ENCODE data around the gene PTGER1.
A peak's percentile ranks its signal among the peaks of the same experiment; 100 is the strongest.

Gene PTGER1

DNA sequence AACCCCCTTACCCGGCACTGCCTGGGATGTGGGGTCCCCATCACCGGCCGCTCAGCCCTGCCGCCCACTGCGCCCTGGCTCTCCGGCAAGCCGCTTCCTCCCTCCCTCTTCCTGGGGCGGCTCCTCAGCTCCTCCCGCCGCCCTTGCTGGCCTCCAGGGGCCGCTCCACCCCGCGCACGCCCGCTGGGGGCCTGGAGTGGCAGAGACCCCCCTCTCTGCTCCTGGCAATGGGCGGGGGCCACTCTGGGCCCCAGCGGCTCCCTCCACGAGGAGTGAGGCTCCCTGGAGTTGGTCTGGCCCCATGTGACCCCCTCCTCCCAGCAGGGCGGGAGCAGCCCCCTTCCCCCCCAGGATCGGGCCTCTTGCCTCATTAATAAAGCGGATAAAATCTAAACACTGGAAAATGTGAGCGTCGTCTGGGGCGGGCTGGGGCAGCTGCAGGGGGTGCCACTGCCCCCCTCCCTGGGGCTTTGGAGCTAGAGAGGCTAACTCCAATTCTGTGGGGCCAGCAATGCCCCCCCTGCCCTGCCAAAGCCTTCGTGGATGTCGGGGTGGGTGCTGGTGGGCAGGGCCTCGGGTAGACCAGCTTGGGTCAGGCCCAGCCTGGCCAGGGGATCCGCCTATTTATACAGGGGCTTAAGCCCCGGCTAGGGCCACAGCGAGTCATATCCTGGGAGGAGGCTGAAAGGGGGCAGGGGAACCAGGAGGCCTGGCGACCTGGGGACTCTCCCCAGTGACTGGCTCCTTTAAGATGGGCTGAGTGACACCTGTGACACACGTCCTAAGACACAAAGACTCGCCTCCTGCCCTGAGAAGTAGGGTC lies at the start of gene PTGER1:
PTGER1 (minus strand) TSS at position 104 of the 823 bp plus-strand sequence. CDS start 1,034 bp downstream, outside the sequence.
- peaks cover 15 to 18% of the 10 kb centered on the region in 2 donors for H3K27me3 ChIP-seq (ENCODE audit: control insufficient read depth in 1 of 2, insufficient read depth in 2 of 2, low read length in 2 of 2)
- no peak within 1 kb of the TSS for H3K4me3 ChIP-seq (ENCODE audit: low read depth in 1 of 2, low read length in 2 of 2)
- H3K9ac ChIP-seq (ENCODE audit: low read depth in 1 of 2, low read length in 2 of 2): no peak within 1 kb of the TSS
- H3K36me3 ChIP-seq (ENCODE audit: control insufficient read depth in 1 of 2, insufficient read depth in 2 of 2, low read length in 2 of 2): peaks cover 7 to 22% of the 10 kb centered on the region in 2 donors
- no peak within 1 kb of the TSS for H3K27ac ChIP-seq (ENCODE audit: low read depth, low read length)
- peaks cover 6 to 12% of the 10 kb centered on the region in 2 donors for H3K4me1 ChIP-seq (ENCODE audit: control insufficient read depth in 1 of 2, insufficient read depth in 2 of 2, low read length in 2 of 2)
- no peaks in the 10 kb centered on the region for H3K9me3 ChIP-seq (ENCODE audit: control insufficient read depth in 1 of 2, low read length in 2 of 2)

- Histone ChIP-seq H3K36me3 (ENCODE audit: control insufficient read depth in 1 of 2, insufficient read depth in 2 of 2, low read length in 2 of 2) (peaks cover 0 to 8% of the 10 kb centered on the region in 2 donors), H3K27ac (ENCODE audit: low read depth, low read length) (no peak overlapping the region)
Measured at GRCh38 chr19:14520543-14520942, 45.4 kb upstream of the PTGER1 start.

GRCh38 chr19:14519860-14520407 lies 44.8 kb upstream of the PTGER1 start:
- H3K4me3 ChIP-seq (ENCODE audit: low read depth in 1 of 2, low read length in 2 of 2): no peak overlapping the region
- peaks cover 35 to 42% of the 10 kb centered on the region in 2 donors for H3K4me1 ChIP-seq (ENCODE audit: control insufficient read depth in 1 of 2, insufficient read depth in 2 of 2, low read length in 2 of 2)
- H3K9ac ChIP-seq (ENCODE audit: low read depth in 1 of 2, low read length in 2 of 2): peak overlapping the region in 1 of 2 donors; percentile 3
- H3K27ac ChIP-seq (ENCODE audit: low read depth, low read length): no peak overlapping the region
- no peaks in the 10 kb centered on the region for H3K9me3 ChIP-seq (ENCODE audit: control insufficient read depth in 1 of 2, low read length in 2 of 2)
- H3K36me3 ChIP-seq (ENCODE audit: control insufficient read depth in 1 of 2, insufficient read depth in 2 of 2, low read length in 2 of 2): peaks cover 0 to 14% of the 10 kb centered on the region in 2 donors
- no peaks in the 10 kb centered on the region for H3K27me3 ChIP-seq (ENCODE audit: control insufficient read depth in 1 of 2, insufficient read depth in 2 of 2, low read length in 2 of 2)

More at GRCh38 chr19:14520543-14520942, 45.4 kb upstream of the PTGER1 start:
- Histone ChIP-seq H3K4me3 (ENCODE audit: low read depth in 1 of 2, low read length in 2 of 2) (no peak overlapping the region), H3K9ac (ENCODE audit: low read depth in 1 of 2, low read length in 2 of 2) (no peak overlapping the region), H3K4me1 (ENCODE audit: control insufficient read depth in 1 of 2, insufficient read depth in 2 of 2, low read length in 2 of 2) (peaks cover 29 to 36% of the 10 kb centered on the region in 2 donors), H3K9me3 (ENCODE audit: control insufficient read depth in 1 of 2, low read length in 2 of 2) (no peaks in the 10 kb centered on the region), H3K27me3 (ENCODE audit: control insufficient read depth in 1 of 2, insufficient read depth in 2 of 2, low read length in 2 of 2) (no peaks in the 10 kb centered on the region)

- Histone ChIP-seq H3K9ac (ENCODE audit: low read depth in 1 of 2, low read length in 2 of 2) (peak overlapping the region in 1 of 2 donors; percentile 3), H3K4me3 (ENCODE audit: low read depth in 1 of 2, low read length in 2 of 2) (no peak overlapping the region), H3K4me1 (ENCODE audit: control insufficient read depth in 1 of 2, insufficient read depth in 2 of 2, low read length in 2 of 2) (peaks cover 38 to 46% of the 10 kb centered on the region in 2 donors), H3K36me3 (ENCODE audit: control insufficient read depth in 1 of 2, insufficient read depth in 2 of 2, low read length in 2 of 2) (peaks cover 2 to 20% of the 10 kb centered on the region in 2 donors), H3K27me3 (ENCODE audit: control insufficient read depth in 1 of 2, insufficient read depth in 2 of 2, low read length in 2 of 2) (no peaks in the 10 kb centered on the region), H3K27ac (ENCODE audit: low read depth, low read length) (no peak overlapping the region), H3K9me3 (ENCODE audit: control insufficient read depth in 1 of 2, low read length in 2 of 2) (no peaks in the 10 kb centered on the region)
Measured at GRCh38 chr19:14519245-14519859, 44.2 kb upstream of the PTGER1 start.

GRCh38 chr19:14517840-14518505 lies 42.8 kb upstream of the PTGER1 start, which contains the start of gene DNAJB1:
DNAJB1 (minus strand) TSS chr19:14518397; CDS start chr19:14518349, 48 bp downstream.
- H3K27ac ChIP-seq (ENCODE audit: low read depth, low read length): peak within 1 kb of the TSS; percentile 100
- peaks cover 6 to 34% of the 10 kb centered on the region in 2 donors for H3K36me3 ChIP-seq (ENCODE audit: control insufficient read depth in 1 of 2, insufficient read depth in 2 of 2, low read length in 2 of 2)
- peak within 1 kb of the TSS; percentile 98 to 100 for H3K9ac ChIP-seq (ENCODE audit: low read depth in 1 of 2, low read length in 2 of 2)
- no peaks in the 10 kb centered on the region for H3K27me3 ChIP-seq (ENCODE audit: control insufficient read depth in 1 of 2, insufficient read depth in 2 of 2, low read length in 2 of 2)
- peaks cover 38 to 46% of the 10 kb centered on the region in 2 donors for H3K4me1 ChIP-seq (ENCODE audit: control insufficient read depth in 1 of 2, insufficient read depth in 2 of 2, low read length in 2 of 2)
- no peaks in the 10 kb centered on the region for H3K9me3 ChIP-seq (ENCODE audit: control insufficient read depth in 1 of 2, low read length in 2 of 2)
- H3K4me3 ChIP-seq (ENCODE audit: low read depth in 1 of 2, low read length in 2 of 2): peak within 1 kb of the TSS; percentile 87 to 88

- peak overlapping the region; percentile 87 to 88 for H3K4me3 ChIP-seq (ENCODE audit: low read depth in 1 of 2, low read length in 2 of 2)
- peaks cover 33 to 41% of the 10 kb centered on the region in 2 donors for H3K4me1 ChIP-seq (ENCODE audit: control insufficient read depth in 1 of 2, insufficient read depth in 2 of 2, low read length in 2 of 2)
- H3K36me3 ChIP-seq (ENCODE audit: control insufficient read depth in 1 of 2, insufficient read depth in 2 of 2, low read length in 2 of 2): peaks cover 6 to 34% of the 10 kb centered on the region in 2 donors
Measured at GRCh38 chr19:14517446-14517839, 42.3 kb upstream of the PTGER1 start.

DNA sequence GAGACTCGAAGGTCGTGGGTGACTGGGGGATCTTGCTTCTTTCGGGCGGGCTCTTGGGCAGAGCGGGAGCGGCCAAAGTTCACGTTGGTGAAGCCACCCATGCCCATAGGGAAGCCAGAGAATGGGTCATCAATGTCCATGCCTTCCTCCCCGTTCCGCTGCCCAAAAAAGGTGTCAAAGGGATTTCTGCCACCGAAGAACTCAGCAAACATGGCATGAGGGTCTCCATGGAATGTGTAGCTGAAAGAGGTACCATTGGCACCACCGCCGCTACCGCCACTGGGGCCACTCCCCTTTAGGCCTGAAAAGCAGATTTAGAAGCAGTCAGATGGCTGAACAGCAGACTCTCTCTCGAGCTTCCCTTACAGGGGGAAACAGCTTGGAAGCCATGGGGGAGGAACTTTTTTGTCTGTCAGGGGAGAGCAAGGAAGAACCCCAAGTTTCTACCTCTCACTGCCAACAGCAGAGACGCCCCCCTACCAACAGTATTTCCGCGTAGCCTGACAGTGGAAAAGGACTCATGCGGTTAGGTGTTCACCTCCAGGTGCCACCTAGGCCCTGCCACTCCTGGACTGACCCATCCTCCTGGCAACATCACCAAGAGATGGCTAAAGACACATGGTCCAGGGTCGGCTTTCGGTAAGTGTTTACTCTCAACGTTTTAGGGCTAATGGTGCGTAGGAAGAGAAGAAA lies 41.7 kb upstream of the PTGER1 start:
- peak overlapping the region; percentile 87 to 88 for H3K4me3 ChIP-seq (ENCODE audit: low read depth in 1 of 2, low read length in 2 of 2)
- peaks cover 6 to 34% of the 10 kb centered on the region in 2 donors for H3K36me3 ChIP-seq (ENCODE audit: control insufficient read depth in 1 of 2, insufficient read depth in 2 of 2, low read length in 2 of 2)
- H3K4me1 ChIP-seq (ENCODE audit: control insufficient read depth in 1 of 2, insufficient read depth in 2 of 2, low read length in 2 of 2): peaks cover 32 to 35% of the 10 kb centered on the region in 2 donors
- no peaks in the 10 kb centered on the region for H3K9me3 ChIP-seq (ENCODE audit: control insufficient read depth in 1 of 2, low read length in 2 of 2)
- no peaks in the 10 kb centered on the region for H3K27me3 ChIP-seq (ENCODE audit: control insufficient read depth in 1 of 2, insufficient read depth in 2 of 2, low read length in 2 of 2)
- H3K9ac ChIP-seq (ENCODE audit: low read depth in 1 of 2, low read length in 2 of 2): peak overlapping the region; percentile 98 to 100
- peak overlapping the region; percentile 100 for H3K27ac ChIP-seq (ENCODE audit: low read depth, low read length)

More at GRCh38 chr19:14517446-14517839, 42.3 kb upstream of the PTGER1 start:
- peak overlapping the region; percentile 100 for H3K27ac ChIP-seq (ENCODE audit: low read depth, low read length)
- H3K9ac ChIP-seq (ENCODE audit: low read depth in 1 of 2, low read length in 2 of 2): peak overlapping the region; percentile 98 to 100
- H3K9me3 ChIP-seq (ENCODE audit: control insufficient read depth in 1 of 2, low read length in 2 of 2): no peaks in the 10 kb centered on the region
- no peaks in the 10 kb centered on the region for H3K27me3 ChIP-seq (ENCODE audit: control insufficient read depth in 1 of 2, insufficient read depth in 2 of 2, low read length in 2 of 2)

GRCh38 chr19:14516048-14516534 lies 40.9 kb upstream of the PTGER1 start:
- no peak overlapping the region for H3K27ac ChIP-seq (ENCODE audit: low read depth, low read length)
- no peaks in the 10 kb centered on the region for H3K27me3 ChIP-seq (ENCODE audit: control insufficient read depth in 1 of 2, insufficient read depth in 2 of 2, low read length in 2 of 2)
- H3K4me1 ChIP-seq (ENCODE audit: control insufficient read depth in 1 of 2, insufficient read depth in 2 of 2, low read length in 2 of 2): peaks cover 27 to 30% of the 10 kb centered on the region in 2 donors

GRCh38 chr19:14515501-14516047 lies 40.4 kb upstream of the PTGER1 start:
- Histone ChIP-seq H3K27me3 (ENCODE audit: control insufficient read depth in 1 of 2, insufficient read depth in 2 of 2, low read length in 2 of 2) (no peaks in the 10 kb centered on the region), H3K27ac (ENCODE audit: low read depth, low read length) (no peak overlapping the region), H3K4me3 (ENCODE audit: low read depth in 1 of 2, low read length in 2 of 2) (peak overlapping the region; percentile 87 to 88), H3K36me3 (ENCODE audit: control insufficient read depth in 1 of 2, insufficient read depth in 2 of 2, low read length in 2 of 2) (peaks cover 6 to 34% of the 10 kb centered on the region in 2 donors), H3K9ac (ENCODE audit: low read depth in 1 of 2, low read length in 2 of 2) (peak overlapping the region; percentile 98 to 100), H3K9me3 (ENCODE audit: control insufficient read depth in 1 of 2, low read length in 2 of 2) (no peaks in the 10 kb centered on the region), H3K4me1 (ENCODE audit: control insufficient read depth in 1 of 2, insufficient read depth in 2 of 2, low read length in 2 of 2) (peaks cover 27 to 30% of the 10 kb centered on the region in 2 donors)

More at GRCh38 chr19:14516048-14516534, 40.9 kb upstream of the PTGER1 start:
- H3K9ac ChIP-seq (ENCODE audit: low read depth in 1 of 2, low read length in 2 of 2): peak overlapping the region; percentile 98 to 100
- peak overlapping the region; percentile 87 to 88 for H3K4me3 ChIP-seq (ENCODE audit: low read depth in 1 of 2, low read length in 2 of 2)
- H3K36me3 ChIP-seq (ENCODE audit: control insufficient read depth in 1 of 2, insufficient read depth in 2 of 2, low read length in 2 of 2): peaks cover 6 to 34% of the 10 kb centered on the region in 2 donors
- H3K9me3 ChIP-seq (ENCODE audit: control insufficient read depth in 1 of 2, low read length in 2 of 2): no peaks in the 10 kb centered on the region
